Neutrophil (primary cell): ENCODE data around the gene CERS1.

Experiments used
- H3K27ac ChIP-seq: fragments of 200-600 bp; sonication (generic); 2 replicates; pipeline ENCODE4 v1.5.1; 2016; ENCODE audit warnings: mild to moderate bottlenecking, moderate library complexity
- H3K27me3 ChIP-seq: fragments of 200-600 bp; sonication (generic); 2 replicates; pipeline ENCODE4 v1.6.0; 2016; ENCODE audit warnings: mild to moderate bottlenecking
- H3K36me3 ChIP-seq: fragments of 200-600 bp; sonication (generic); 2 replicates; pipeline ENCODE4 v1.5.1; 2017
- H3K4me1 ChIP-seq, 2 experiments: fragments of 200-600 bp in 1 of 2; sonication (generic) in 1 of 2; 1 replicate in 1 of 2; 2 replicates in 1 of 2; pipeline versions ENCODE4 v1.5.1 to v1.6.1; 2013 to 2016; ENCODE audit warnings: low read depth in 1 of 2, low read length in 1 of 2, mild to moderate bottlenecking in 1 of 2, moderate library complexity in 1 of 2; ENCODE audit not compliant: control insufficient read depth in 1 of 2, insufficient read depth in 1 of 2
- H3K4me3 ChIP-seq, 2 experiments: fragments of 200-600 bp in 1 of 2; sonication (generic) in 1 of 2; 1 replicate in 1 of 2; 2 replicates in 1 of 2; pipeline ENCODE4 v1.5.1; 2013 to 2016; ENCODE audit warnings: low read depth in 1 of 2, low read length in 1 of 2, mild to moderate bottlenecking in 1 of 2, moderate library complexity in 1 of 2
- H3K9me3 ChIP-seq: fragments of 200-600 bp; sonication (generic); 2 replicates; pipeline ENCODE4 v1.5.1; 2016
- TF ChIP-seq, protein P1 (sequence below): fragments of 200-600 bp; sonication (generic); IDR thresholded peaks from 2 replicates; pipeline ENCODE4 v1.5.1; 2016; ENCODE audit warnings: antibody characterized with exemption

Gene CERS1

DNA sequence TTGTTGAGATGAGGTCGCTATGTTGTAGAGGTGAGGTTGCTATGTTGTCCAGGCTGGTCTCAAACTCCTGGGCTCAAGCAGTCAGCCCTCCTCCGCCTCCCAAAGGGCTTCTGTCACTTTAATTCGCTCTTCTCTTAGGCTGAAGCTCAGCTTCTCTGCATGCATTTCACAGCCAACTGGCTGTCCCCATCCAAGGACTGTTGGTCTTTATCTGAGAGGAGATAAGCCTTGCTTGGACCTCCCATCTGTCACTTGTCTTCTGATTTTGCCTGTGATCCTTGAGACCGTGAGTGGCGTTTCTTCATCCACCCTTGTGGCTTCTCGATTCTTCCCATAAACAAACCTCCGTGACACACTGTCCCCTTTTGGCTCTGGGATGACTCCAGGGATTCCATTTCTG is 24.4 kb downstream of the CERS1 start:
- TF ChIP-seq, protein P1, sequence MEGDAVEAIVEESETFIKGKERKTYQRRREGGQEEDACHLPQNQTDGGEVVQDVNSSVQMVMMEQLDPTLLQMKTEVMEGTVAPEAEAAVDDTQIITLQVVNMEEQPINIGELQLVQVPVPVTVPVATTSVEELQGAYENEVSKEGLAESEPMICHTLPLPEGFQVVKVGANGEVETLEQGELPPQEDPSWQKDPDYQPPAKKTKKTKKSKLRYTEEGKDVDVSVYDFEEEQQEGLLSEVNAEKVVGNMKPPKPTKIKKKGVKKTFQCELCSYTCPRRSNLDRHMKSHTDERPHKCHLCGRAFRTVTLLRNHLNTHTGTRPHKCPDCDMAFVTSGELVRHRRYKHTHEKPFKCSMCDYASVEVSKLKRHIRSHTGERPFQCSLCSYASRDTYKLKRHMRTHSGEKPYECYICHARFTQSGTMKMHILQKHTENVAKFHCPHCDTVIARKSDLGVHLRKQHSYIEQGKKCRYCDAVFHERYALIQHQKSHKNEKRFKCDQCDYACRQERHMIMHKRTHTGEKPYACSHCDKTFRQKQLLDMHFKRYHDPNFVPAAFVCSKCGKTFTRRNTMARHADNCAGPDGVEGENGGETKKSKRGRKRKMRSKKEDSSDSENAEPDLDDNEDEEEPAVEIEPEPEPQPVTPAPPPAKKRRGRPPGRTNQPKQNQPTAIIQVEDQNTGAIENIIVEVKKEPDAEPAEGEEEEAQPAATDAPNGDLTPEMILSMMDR = no peak
- H3K9me3 ChIP-seq = no peaks in the 10 kb centered on the region
- H3K4me3 ChIP-seq = no peak overlapping the region
- no peak overlapping the region for H3K27ac ChIP-seq
- H3K27me3 ChIP-seq = peaks cover 33% of the 10 kb centered on the region
- peaks cover 20% of the 10 kb centered on the region for H3K36me3 ChIP-seq
- H3K4me1 ChIP-seq = peaks cover 0 to 10% of the 10 kb centered on the region in 2 experiments

DNA sequence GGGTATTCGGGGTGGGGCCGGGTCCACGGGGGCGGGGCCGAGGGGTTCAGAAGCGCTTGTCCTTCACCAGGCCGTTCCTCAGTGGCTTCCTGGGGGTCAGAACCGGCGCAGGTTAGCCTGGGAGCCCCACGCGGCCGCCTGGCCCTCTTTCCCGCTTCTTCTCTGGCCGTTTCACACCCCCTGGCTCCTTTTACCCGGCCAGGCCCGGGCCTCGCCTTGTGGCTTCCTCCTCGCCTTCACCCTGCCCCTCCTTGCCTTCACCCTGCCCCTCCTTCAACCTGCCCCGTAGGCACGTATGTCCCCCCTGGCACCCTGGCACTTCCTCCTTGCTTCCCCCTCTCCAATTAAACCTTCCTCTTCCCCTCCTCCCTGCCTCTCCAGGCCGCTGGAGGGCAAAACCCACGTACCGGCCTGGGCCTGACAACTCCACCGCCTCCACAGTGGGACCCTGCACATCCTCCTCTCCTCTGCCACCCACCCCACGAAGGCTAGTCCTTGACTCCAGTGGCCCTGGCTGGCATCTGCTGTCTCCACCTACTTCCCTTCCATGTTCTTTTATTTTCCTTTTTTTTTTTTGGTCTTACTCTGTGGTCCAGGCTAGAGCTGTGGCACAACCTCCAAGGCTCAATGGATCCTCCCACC is 25.3 kb downstream of the CERS1 start:
- Histone ChIP-seq H3K9me3 (no peaks in the 10 kb centered on the region), H3K36me3 (peaks cover 29% of the 10 kb centered on the region), H3K4me3 (no peak overlapping the region), H3K27ac (no peak overlapping the region), H3K27me3 (peaks cover 33% of the 10 kb centered on the region), H3K4me1 (peaks cover 0 to 10% of the 10 kb centered on the region in 2 experiments)
- TF ChIP-seq, protein P1 = no peak

DNA sequence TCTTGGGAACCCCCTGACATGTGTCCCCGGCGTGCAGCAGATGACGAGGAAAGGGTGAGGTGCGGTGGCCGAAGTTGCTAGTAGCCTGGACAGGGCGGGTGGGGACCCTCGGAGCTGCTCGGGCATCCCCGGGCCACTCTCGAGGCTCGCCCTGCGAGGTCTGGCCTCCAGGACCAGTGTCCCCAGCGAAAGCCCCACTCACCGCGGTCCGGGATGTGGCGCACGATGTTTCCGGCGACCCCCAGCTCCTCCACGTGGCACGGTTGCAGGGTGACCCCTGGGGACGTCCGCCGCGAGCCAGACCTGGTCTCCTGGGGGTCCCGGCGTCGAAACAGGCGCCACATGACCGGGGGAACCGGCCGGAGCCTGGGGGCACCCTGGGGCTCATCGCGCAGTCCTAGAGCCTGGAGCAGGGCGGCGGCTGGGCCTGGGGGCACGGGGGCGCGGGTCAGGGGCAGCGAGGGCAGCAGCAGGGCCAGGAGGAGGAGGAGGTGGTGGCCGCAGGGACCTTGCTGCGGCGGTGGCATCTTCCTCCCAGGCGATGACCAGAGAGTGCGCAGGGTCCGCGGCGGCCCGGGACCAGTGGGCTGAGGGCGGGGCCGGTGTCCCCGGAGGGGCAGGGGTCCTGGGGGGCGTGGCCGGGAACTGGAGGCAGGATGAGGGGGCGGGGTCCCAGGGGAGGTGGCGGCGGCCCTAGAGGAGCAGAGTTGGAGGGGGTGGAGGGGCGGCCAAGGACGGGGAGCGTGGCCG is 26.0 kb downstream of the CERS1 start:
- no peak overlapping the region for H3K27ac ChIP-seq
- TF ChIP-seq, protein P1 = no peak
- peaks cover 33% of the 10 kb centered on the region for H3K27me3 ChIP-seq
- H3K9me3 ChIP-seq = no peaks in the 10 kb centered on the region
- H3K4me3 ChIP-seq = no peak overlapping the region
- H3K36me3 ChIP-seq = peaks cover 36% of the 10 kb centered on the region
- H3K4me1 ChIP-seq = peaks cover 0 to 10% of the 10 kb centered on the region in 2 experiments

DNA sequence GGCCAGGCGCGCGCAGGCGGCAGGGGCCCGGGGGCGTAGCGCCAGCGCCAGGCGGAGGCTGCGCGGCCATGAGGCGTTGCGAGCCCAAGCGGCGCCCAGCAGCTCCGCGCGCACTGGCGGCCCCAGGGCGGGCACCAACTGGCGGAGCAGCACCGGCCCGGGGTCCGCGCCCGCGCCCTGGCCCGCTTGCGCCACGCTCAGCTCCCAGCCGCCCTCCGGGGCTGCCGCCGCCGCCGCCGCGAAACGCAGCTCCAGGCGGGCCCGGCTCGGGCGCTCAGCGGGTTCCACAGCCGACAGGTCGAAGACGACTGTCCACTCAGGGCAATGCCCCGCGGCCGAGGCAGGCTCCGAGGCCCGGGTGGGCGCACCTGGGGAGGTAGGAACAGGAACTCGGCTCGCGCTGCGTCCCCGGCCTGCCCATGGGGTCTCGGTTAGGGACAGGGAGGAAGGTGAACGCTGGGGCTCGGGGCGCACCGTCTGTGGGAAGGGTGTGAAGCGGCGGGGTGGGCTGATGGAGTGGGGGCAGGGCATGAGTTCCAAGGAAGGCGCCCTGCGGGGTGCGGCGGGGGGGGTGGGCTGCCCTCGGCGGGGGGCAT is 26.8 kb downstream of the CERS1 start:
- Histone ChIP-seq H3K27ac (no peak overlapping the region), H3K27me3 (peaks cover 33% of the 10 kb centered on the region), H3K4me3 (no peak overlapping the region), H3K4me1 (peaks cover 0 to 10% of the 10 kb centered on the region in 2 experiments), H3K36me3 (peaks cover 45% of the 10 kb centered on the region), H3K9me3 (no peaks in the 10 kb centered on the region)
- TF ChIP-seq, protein P1 = no peak

DNA sequence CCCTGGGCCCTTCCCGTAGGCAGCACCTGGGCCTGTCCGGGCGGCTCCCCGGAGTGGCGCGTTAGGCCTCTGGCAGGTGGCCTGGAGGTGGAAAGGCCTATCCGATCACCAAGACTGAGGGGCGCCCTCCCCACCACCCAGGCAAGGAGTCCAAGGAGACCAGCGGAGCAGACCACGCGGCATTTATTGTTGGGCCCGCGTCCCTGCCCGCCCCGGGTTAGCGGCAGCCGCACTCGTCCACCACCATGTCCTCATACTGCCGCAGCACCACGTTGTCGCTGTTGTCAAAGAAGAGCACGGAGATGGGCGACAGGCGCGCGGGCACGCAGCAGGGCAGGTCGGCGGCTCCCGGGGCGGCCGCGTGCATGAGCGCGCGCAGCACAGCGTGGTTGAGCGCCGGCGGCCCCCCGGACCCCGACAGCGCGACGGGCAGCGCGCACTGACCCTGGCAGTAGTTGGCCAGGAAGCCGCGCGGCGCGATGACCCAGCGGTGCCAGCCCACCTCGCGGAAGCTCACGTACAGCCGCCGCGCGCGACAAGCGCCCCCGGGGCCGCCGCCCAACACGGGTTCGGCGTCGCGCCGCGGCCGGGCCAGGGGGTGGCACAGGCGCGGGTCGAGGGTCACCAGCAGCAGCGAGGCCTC is 27.5 kb downstream of the CERS1 start:
- Histone ChIP-seq H3K27me3 (peaks cover 33% of the 10 kb centered on the region), H3K9me3 (no peaks in the 10 kb centered on the region), H3K4me3 (no peak overlapping the region), H3K36me3 (peaks cover 51% of the 10 kb centered on the region), H3K4me1 (peaks cover 0 to 10% of the 10 kb centered on the region in 2 experiments), H3K27ac (no peak overlapping the region)
- TF ChIP-seq, protein P1 = no peak
